Neural crest cell (in vitro differentiated cells): ENCODE results near the gene AXIN2. TPM values are rescaled to one million over a fixed set of nuclear protein-coding genes. Genes with fewer than 3 reads are reported as not detected.
A peak's percentile ranks its signal among the peaks of the same experiment; 100 is the strongest.

Source experiments
- DNase-seq: peaks from one replicate; pipeline ENCODE4 v3.0.0; 2021; ENCODE audit warnings: low read depth, mixed read lengths, low spot score
- H3K27ac Mint-ChIP-seq: one replicate; pipeline ENCODE4 v1.8.0; 2021; ENCODE audit warnings: mild to moderate bottlenecking, mixed read lengths; ENCODE audit not compliant: unreplicated experiment
- H3K27me3 Mint-ChIP-seq: 2 replicates; pipeline ENCODE4 v1.8.0; 2021; ENCODE audit warnings: low read depth, mild to moderate bottlenecking, mixed read lengths
- H3K36me3 Mint-ChIP-seq: 2 replicates; pipeline ENCODE4 v1.8.0; 2021; ENCODE audit warnings: low read depth, mild to moderate bottlenecking, mixed read lengths
- H3K4me1 Mint-ChIP-seq: 2 replicates; pipeline ENCODE4 v1.8.0; 2021; ENCODE audit warnings: mixed read lengths
- H3K4me3 Mint-ChIP-seq: one replicate; pipeline ENCODE4 v1.8.0; 2021; ENCODE audit warnings: mild to moderate bottlenecking, mixed read lengths
- H3K9me3 Mint-ChIP-seq: 2 replicates; pipeline ENCODE4 v1.8.0; 2021; ENCODE audit warnings: mixed read lengths
- total RNA-seq: library from RNA; stranded (reverse); gene quantifications from 2 replicates; pipeline ENCODE4 v1.2.1, GENCODE V29; 2021
- TF ChIP-seq, protein P1 (sequence below): fragments of 200-600 bp; sonication (generic); conservative IDR thresholded peaks from 2 replicates; pipeline ENCODE4 v1.5.0; 2021; ENCODE audit warnings: antibody characterized with exemption, mild to moderate bottlenecking

The AXIN2 gene
- total RNA-seq, 1 donor from 2014 or later, result 66.5 TPM

DNA sequence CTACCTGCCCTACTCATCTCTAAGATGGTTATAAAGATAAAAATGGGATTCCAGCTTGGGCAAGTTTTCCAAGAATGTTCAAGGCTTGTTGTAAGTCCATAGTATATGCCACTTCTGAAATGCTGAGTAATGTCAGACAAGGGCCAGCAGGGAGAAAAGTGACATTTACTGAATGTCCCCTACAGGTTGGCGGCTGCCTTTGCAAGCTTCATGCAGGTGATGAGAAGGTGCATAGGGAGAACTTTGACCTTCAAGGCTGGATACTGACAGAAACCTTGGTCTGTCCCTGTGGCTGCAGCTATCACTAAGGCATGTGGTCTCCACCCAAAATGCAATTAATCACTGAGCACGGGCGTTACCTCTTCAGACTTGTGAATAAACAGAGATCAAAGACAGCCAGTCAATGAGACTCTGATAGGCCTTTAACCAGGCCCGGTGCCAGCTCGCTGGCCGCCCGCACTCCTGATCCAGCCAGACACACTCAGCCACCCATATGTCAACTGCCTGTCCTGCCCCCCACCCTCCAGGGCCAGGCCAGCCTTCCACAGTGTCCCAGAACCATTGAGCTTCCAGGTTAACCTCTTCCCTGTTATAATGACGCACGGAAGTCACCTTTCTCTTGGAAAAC lies 26.8 kb upstream of the AXIN2 start:
- Mint-ChIP-seq H3K36me3 (no peaks in the 10 kb centered on the region), H3K27me3 (no peaks in the 10 kb centered on the region), H3K4me1 (peaks cover 16% of the 10 kb centered on the region), H3K27ac (no peak overlapping the region), H3K4me3 (no peak overlapping the region), H3K9me3 (no peaks in the 10 kb centered on the region)
- no peak for DNase-seq
- TF ChIP-seq, protein P1, sequence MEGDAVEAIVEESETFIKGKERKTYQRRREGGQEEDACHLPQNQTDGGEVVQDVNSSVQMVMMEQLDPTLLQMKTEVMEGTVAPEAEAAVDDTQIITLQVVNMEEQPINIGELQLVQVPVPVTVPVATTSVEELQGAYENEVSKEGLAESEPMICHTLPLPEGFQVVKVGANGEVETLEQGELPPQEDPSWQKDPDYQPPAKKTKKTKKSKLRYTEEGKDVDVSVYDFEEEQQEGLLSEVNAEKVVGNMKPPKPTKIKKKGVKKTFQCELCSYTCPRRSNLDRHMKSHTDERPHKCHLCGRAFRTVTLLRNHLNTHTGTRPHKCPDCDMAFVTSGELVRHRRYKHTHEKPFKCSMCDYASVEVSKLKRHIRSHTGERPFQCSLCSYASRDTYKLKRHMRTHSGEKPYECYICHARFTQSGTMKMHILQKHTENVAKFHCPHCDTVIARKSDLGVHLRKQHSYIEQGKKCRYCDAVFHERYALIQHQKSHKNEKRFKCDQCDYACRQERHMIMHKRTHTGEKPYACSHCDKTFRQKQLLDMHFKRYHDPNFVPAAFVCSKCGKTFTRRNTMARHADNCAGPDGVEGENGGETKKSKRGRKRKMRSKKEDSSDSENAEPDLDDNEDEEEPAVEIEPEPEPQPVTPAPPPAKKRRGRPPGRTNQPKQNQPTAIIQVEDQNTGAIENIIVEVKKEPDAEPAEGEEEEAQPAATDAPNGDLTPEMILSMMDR, result peak; percentile 51

DNA sequence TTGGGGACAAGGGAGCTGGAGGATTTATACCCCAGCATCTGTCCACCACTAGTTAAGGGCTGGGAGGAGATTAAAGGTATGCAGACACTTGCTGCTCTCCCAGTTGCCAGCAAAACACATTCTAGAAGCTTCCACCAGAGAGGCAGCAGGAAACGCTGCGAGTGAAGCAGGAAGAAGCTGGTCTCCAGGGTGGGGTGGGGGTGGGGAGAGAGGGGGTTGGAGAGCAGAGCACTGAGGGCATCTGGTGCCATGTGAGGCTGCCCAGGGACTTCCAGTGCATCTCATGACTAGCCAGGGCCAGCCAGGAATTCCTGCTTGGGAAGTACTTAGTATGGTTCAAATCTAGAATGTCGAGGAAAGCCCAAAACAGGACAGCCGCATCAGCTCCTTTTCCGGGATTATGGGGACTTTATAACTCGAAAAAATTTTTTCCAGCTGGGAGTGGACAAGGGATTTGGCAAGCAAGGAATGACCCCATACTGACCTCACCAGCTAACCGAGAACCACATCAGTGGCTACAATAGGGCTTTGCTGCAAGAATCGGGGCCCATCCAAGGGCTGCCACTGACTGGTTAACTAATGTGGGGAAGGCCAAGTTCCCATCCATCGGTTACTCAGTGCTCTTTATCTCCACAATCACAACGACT lies 26.2 kb upstream of the AXIN2 start:
- Mint-ChIP-seq H3K36me3 (no peaks in the 10 kb centered on the region), H3K9me3 (no peaks in the 10 kb centered on the region), H3K27ac (peak overlapping the region; percentile 95), H3K4me3 (no peak overlapping the region), H3K4me1 (peaks cover 12% of the 10 kb centered on the region), H3K27me3 (no peaks in the 10 kb centered on the region)
- DNase-seq, result no peak
- TF ChIP-seq, protein P1, result no peak

DNA sequence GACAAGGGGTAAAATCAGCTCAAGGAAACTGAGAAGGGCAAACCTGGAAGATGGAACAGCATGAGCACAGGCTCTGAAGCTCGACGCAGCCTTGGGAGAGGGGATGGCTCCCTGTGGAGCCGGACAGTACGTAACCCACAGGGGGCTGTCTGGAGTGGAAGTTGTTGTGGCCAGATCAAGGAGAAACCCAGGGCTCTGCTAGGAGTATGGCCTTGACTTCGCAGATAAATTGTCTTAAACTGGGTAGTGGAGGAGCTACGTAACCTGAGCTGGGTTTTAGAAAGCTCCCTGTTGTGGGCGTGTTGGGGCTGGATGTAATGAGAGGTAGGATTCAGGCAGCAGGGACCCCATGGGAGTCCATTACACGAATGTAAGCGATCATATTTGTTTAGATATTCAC lies 25.5 kb upstream of the AXIN2 start:
- Mint-ChIP-seq H3K4me1 (peaks cover 12% of the 10 kb centered on the region), H3K27ac (peak overlapping the region; percentile 95), H3K36me3 (no peaks in the 10 kb centered on the region)

DNA sequence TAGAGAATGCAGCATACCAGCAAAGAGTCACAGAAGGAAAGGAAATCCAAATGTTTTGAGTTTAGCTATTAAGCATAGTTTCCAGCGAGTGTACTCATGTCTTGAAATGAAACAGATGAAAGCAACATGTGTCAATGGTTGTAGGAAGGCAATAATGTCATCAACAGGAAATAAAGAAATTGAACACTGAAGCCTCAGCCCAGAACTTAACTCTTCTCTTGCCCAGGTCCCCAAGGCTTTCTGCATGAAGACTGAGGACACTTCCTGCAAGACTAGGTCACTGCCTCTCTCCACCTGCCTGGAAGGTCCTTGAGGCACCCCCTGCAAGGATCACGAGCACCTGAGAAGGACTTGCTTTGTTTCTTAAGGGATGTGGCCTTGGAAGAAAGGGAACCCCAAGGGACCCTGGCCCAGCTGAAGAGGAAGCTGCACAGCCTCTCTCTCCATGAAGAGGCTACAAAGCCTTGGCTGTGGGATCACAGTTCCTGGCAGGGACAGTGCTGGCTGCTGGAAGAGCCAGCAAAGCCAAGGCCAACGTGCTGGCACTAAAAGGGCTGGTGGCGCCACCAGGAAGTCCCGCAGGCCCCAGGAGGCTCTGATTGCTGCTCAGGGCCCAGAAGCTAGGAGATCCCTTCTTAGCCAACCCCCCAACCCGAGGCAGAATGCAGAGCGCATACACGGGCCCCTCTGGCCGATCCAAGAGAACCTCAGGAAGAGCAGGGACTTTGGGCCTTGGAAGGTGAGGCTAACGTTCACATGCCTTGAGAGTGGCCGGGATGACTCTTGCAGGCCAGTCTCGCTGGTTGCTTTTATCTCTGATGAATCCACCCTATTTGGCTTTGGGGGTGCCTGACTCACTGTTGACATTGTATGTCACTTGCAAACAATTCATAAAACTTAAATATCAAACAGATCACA lies 23.4 kb upstream of the AXIN2 start:
- Mint-ChIP-seq H3K27ac (no peak overlapping the region), H3K9me3 (no peaks in the 10 kb centered on the region), H3K4me1 (peaks cover 12% of the 10 kb centered on the region), H3K36me3 (no peaks in the 10 kb centered on the region), H3K4me3 (no peak overlapping the region), H3K27me3 (no peaks in the 10 kb centered on the region)
- TF ChIP-seq, protein P1, result no peak
- DNase-seq, result no peak

More for the DNA sequence above, 25.5 kb upstream of the AXIN2 start:
- TF ChIP-seq, protein P1, result no peak
- no peaks in the 10 kb centered on the region for H3K27me3 Mint-ChIP-seq
- DNase-seq, result no peak
- no peaks in the 10 kb centered on the region for H3K9me3 Mint-ChIP-seq
- H3K4me3 Mint-ChIP-seq, result no peak overlapping the region

DNA sequence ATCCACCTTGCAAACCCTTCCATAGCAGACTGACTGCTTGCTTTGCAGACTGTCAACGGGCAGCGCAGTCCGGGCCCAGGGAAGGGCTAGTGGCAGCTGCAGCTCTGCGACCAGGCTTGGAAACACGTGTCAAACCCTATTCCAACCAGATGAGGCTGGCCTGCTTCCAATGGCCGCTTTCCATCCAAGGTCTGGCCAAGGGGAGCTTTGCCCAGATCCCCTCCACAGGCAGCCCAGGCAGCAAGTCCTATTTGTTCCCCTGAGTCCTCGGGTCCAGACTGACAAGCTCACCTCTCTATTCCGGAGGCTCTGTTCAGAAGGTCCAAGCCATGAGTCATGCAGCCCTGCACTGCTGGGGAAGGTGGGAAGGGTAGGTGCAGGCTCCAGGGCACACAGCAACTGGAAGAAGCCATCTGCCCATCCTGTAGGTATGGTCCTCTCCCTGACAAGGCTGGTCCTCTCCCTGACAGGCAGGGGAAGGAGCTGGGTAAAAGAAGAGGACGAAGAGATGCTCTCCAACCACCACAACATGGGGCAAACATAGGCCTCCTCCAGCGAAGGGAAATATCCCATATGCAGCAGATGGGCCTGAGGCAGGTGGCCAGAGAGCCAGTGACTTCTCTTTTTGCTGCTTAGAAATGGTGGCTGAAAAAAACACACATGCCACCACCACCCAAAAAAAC lies 22.6 kb upstream of the AXIN2 start:
- Mint-ChIP-seq H3K27me3 (no peaks in the 10 kb centered on the region), H3K27ac (no peak overlapping the region), H3K4me1 (peaks cover 12% of the 10 kb centered on the region), H3K36me3 (no peaks in the 10 kb centered on the region), H3K4me3 (no peak overlapping the region), H3K9me3 (no peaks in the 10 kb centered on the region)
- no peak for DNase-seq
- TF ChIP-seq, protein P1, result no peak
